DND-41 (cell line): ENCODE results near the gene MVB12A.

Source experiments
- ATAC-seq: fragments of 200-7000 bp; cut with Tn5 transposase; 3 replicates; pipeline ENCODE4 v1.9.1; 2021; ENCODE audit warnings: low read depth; ENCODE audit not compliant: insufficient read depth
- DNase-seq: peaks from one replicate; pipeline ENCODE4 v3.0.0-alpha.2; 2020
- H2AFZ ChIP-seq: 2 replicates; pipeline ENCODE4 v1.6.0; 2012; ENCODE audit warnings: low read depth, low read length
- H3K27ac ChIP-seq: 2 replicates; pipeline ENCODE4 v1.5.1; 2012; ENCODE audit warnings: low read length, inconsistent platforms
- H3K27me3 ChIP-seq: fragments of 200-600 bp; sonication (generic); 2 replicates; pipeline ENCODE4 v1.6.0; 2012; ENCODE audit warnings: low read length, mild to moderate bottlenecking, inconsistent platforms; ENCODE audit not compliant: insufficient read depth, poor library complexity
- H3K36me3 ChIP-seq: 2 replicates; pipeline ENCODE4 v1.5.1; 2012; ENCODE audit warnings: low read length, inconsistent platforms; ENCODE audit not compliant: insufficient read depth
- H3K4me1 ChIP-seq: 2 replicates; pipeline ENCODE4 v1.5.1; 2012; ENCODE audit warnings: mild to moderate bottlenecking, low read length; ENCODE audit not compliant: insufficient read depth
- H3K4me2 ChIP-seq: 2 replicates; pipeline ENCODE4 v1.6.0; 2012; ENCODE audit warnings: mild to moderate bottlenecking, moderate library complexity, low read length, inconsistent platforms; ENCODE audit not compliant: insufficient read depth
- H3K4me3 ChIP-seq, 2 experiments: fragments of 200-600 bp in 1 of 2; shearing (Covaris generic) in 1 of 2; 2 replicates each; pipeline ENCODE4 v1.5.1; 2012 to 2016; ENCODE audit warnings: inconsistent platforms in 2 of 2, low read length in 2 of 2, mild to moderate bottlenecking in 2 of 2, low read depth in 1 of 2, moderate library complexity in 1 of 2
- H3K79me2 ChIP-seq: 2 replicates; pipeline ENCODE4 v1.6.0; 2012; ENCODE audit warnings: low read length, inconsistent platforms; ENCODE audit not compliant: insufficient read depth
- H3K9ac ChIP-seq: 2 replicates; pipeline ENCODE4 v1.6.0; 2012; ENCODE audit warnings: low read depth, mild to moderate bottlenecking, inconsistent platforms, low read length, moderate library complexity
- H3K9me3 ChIP-seq: 2 replicates; pipeline ENCODE4 v1.5.1; 2012; ENCODE audit warnings: low read length, moderate library complexity, mild to moderate bottlenecking, inconsistent platforms; ENCODE audit not compliant: insufficient read depth, severe bottlenecking
- H4K20me1 ChIP-seq: 2 replicates; pipeline ENCODE4 v1.6.0; 2012; ENCODE audit warnings: low read length; ENCODE audit not compliant: insufficient read depth
- EZH2 ChIP-seq: IDR thresholded peaks from 3 replicates; pipeline ENCODE4 v1.6.1; 2012; ENCODE audit warnings: borderline replicate concordance, low read depth, mild to moderate bottlenecking, moderate library complexity, low read length, inconsistent platforms; ENCODE audit not compliant: severe bottlenecking
- TF ChIP-seq, protein P1 (sequence below): IDR thresholded peaks from 2 replicates; pipeline ENCODE4 v1.5.1; 2012; ENCODE audit warnings: borderline replicate concordance, low read length, moderate library complexity, mild to moderate bottlenecking; ENCODE audit not compliant: poor library complexity, severe bottlenecking; ENCODE audit errors: extremely low read depth

The MVB12A gene

GRCh38 chr19:17409990-17410389 is 9.9 kb upstream of the MVB12A start:
- no peak overlapping the region for H3K4me2 ChIP-seq
- H2AFZ ChIP-seq, result no peak overlapping the region
- DNase-seq, result no peak
- H3K36me3 ChIP-seq, result peaks cover 12% of the 10 kb centered on the region; the same call in 1 of the 2 replicates
- no peaks in the 10 kb centered on the region for H4K20me1 ChIP-seq
- peaks cover 32% of the 10 kb centered on the region for H3K4me1 ChIP-seq
- no peak for ATAC-seq
- no peak overlapping the region for H3K9ac ChIP-seq
- H3K79me2 ChIP-seq, result peaks cover 17% of the 10 kb centered on the region
- H3K9me3 ChIP-seq, result no peaks in the 10 kb centered on the region
- no peak for TF ChIP-seq EZH2
- H3K4me3 ChIP-seq, result no peak overlapping the region
- H3K27ac ChIP-seq, result no peak overlapping the region
- no peaks in the 10 kb centered on the region for H3K27me3 ChIP-seq

DNA sequence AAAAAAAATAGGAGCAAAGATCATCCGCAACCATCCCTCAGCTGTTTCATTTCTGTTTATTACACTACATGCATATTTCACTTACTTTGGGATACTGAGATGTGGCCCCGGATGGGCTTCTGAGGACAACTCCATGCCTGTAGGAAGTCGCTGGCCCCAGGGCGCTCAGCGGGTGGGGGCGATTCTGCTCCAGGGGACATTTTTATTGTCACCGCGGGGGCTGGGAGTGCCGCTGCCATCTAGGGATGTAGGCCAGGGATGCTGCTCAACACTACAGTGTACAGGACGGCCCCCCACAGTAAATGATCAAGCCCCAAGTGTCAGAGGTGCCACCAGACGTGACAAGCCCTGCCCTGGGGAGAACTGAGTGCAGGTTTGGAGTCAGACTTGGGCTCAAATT is 8.0 kb upstream of the MVB12A start:
- H3K4me2 ChIP-seq, result no peak overlapping the region
- H3K36me3 ChIP-seq, result peaks cover 12% of the 10 kb centered on the region; the same call in 1 of the 2 replicates

GRCh38 chr19:17414097-17414496 is 5.8 kb upstream of the MVB12A start:
- Histone ChIP-seq H3K27me3 (no peaks in the 10 kb centered on the region), H3K4me2 (no peak overlapping the region), H3K79me2 (peaks cover 3% of the 10 kb centered on the region), H3K36me3 (peaks cover 12% of the 10 kb centered on the region; the same call in 1 of the 2 replicates), H3K9me3 (no peaks in the 10 kb centered on the region), H4K20me1 (no peaks in the 10 kb centered on the region), H3K9ac (no peak overlapping the region), H3K4me3 (no peak overlapping the region), H3K4me1 (peaks cover 6% of the 10 kb centered on the region), H3K27ac (no peak overlapping the region), H2AFZ (no peak overlapping the region)
- TF ChIP-seq, protein P1, sequence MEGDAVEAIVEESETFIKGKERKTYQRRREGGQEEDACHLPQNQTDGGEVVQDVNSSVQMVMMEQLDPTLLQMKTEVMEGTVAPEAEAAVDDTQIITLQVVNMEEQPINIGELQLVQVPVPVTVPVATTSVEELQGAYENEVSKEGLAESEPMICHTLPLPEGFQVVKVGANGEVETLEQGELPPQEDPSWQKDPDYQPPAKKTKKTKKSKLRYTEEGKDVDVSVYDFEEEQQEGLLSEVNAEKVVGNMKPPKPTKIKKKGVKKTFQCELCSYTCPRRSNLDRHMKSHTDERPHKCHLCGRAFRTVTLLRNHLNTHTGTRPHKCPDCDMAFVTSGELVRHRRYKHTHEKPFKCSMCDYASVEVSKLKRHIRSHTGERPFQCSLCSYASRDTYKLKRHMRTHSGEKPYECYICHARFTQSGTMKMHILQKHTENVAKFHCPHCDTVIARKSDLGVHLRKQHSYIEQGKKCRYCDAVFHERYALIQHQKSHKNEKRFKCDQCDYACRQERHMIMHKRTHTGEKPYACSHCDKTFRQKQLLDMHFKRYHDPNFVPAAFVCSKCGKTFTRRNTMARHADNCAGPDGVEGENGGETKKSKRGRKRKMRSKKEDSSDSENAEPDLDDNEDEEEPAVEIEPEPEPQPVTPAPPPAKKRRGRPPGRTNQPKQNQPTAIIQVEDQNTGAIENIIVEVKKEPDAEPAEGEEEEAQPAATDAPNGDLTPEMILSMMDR, result no peak
- no peak for TF ChIP-seq EZH2
- DNase-seq, result no peak
- ATAC-seq, result no peak

More for the DNA sequence above, 8.0 kb upstream of the MVB12A start:
- H4K20me1 ChIP-seq, result no peaks in the 10 kb centered on the region
- H3K27ac ChIP-seq, result no peak overlapping the region
- ATAC-seq, result no peak
- H3K4me3 ChIP-seq, result no peak overlapping the region
- H3K27me3 ChIP-seq, result no peaks in the 10 kb centered on the region
- no peaks in the 10 kb centered on the region for H3K9me3 ChIP-seq
- H3K4me1 ChIP-seq, result peaks cover 14% of the 10 kb centered on the region
- no peak overlapping the region for H3K9ac ChIP-seq
- H3K79me2 ChIP-seq, result peaks cover under 1% of the 10 kb centered on the region; the same call in 1 of the 2 replicates
- no peak for TF ChIP-seq EZH2
- TF ChIP-seq, protein P1, result no peak
- DNase-seq, result no peak
- no peak overlapping the region for H2AFZ ChIP-seq

GRCh38 chr19:17415121-17415520 is 4.7 kb upstream of the MVB12A start:
- H3K4me2 ChIP-seq, result no peak overlapping the region
- no peak overlapping the region for H3K27ac ChIP-seq

More at GRCh38 chr19:17415121-17415520, 4.7 kb upstream of the MVB12A start:
- Histone ChIP-seq H3K9me3 (no peaks in the 10 kb centered on the region), H3K27me3 (no peaks in the 10 kb centered on the region), H4K20me1 (no peaks in the 10 kb centered on the region), H3K9ac (no peak overlapping the region), H3K4me1 (peaks cover 9% of the 10 kb centered on the region), H2AFZ (no peak overlapping the region), H3K4me3 (no peak overlapping the region), H3K36me3 (peaks cover 12% of the 10 kb centered on the region; the same call in 1 of the 2 replicates), H3K79me2 (peaks cover 6% of the 10 kb centered on the region)
- TF ChIP-seq EZH2, result no peak
- TF ChIP-seq, protein P1, result no peak
- DNase-seq (no peak), ATAC-seq (no peak)
